SK-N-SH (cell line): ENCODE results near the gene ANKRD36C. TPM values are rescaled to one million over a fixed set of nuclear protein-coding genes. Genes with fewer than 3 reads are reported as not detected.
A peak's percentile ranks its signal among the peaks of the same experiment; 100 is the strongest.
"Not testable (repeated sequence)": the region's sequence is repeated elsewhere in the genome, so short reads cannot be mapped to it uniquely, and the experiment has no call there.

Experiments used
- CTCF ChIA-PET: fragments of 300-600, 350-600 bp; formaldehyde crosslinking; extraction: SDS; loops from one replicate; lab custom pipeline; 2021; lab: Yijun Ruan, JAX
- POLR2A ChIA-PET: fragments of 350-600 bp; sonication (Branson Sonifier 250); formaldehyde crosslinking; extraction: SDS; loops from one replicate; lab custom pipeline; 2020; ENCODE audit warnings: antibody characterized with exemption, inconsistent platforms; lab: Yijun Ruan, JAX
- DNase-seq: peaks from one replicate; pipeline ENCODE4 v3.0.0; 2012
- H2AFZ ChIP-seq: fragments of 200-600 bp; sonication (generic); 2 replicates; pipeline ENCODE4 v1.8.1; 2016; ENCODE audit warnings: antibody characterized with exemption, mild to moderate bottlenecking, low read depth
- H3F3A ChIP-seq: fragments of 200-600 bp; sonication (generic); replicated peaks from 2 replicates; pipeline ENCODE3; 2016; ENCODE audit warnings: antibody characterized with exemption, mild to moderate bottlenecking; ENCODE audit not compliant: insufficient read depth
- H3K27ac ChIP-seq, 2 experiments: fragments of 200-500 bp in 1 of 2; fragments of 200-600 bp in 1 of 2; sonication (Bioruptor generic) in 1 of 2; sonication (generic), shearing (Covaris generic) in 1 of 2; 2 replicates each; pipeline versions ENCODE4 v1.5.1 to v1.6.1; 2014 to 2016; ENCODE audit warnings: low read depth in 2 of 2, inconsistent platforms in 1 of 2, low read length in 1 of 2, mild to moderate bottlenecking in 1 of 2, mixed read lengths in 1 of 2
- H3K27me3 ChIP-seq: fragments of 200-600 bp; sonication (generic), shearing (Covaris generic); 2 replicates; pipeline ENCODE4 v1.6.1; 2016; ENCODE audit warnings: mixed run types; ENCODE audit not compliant: insufficient read depth
- H3K36me3 ChIP-seq, 2 experiments: fragments of 200-500 bp in 1 of 2; fragments of 200-600 bp in 1 of 2; sonication (Bioruptor generic) in 1 of 2; sonication (generic) in 1 of 2; replicated peaks in 1 of 2; 2 replicates each; pipeline versions ENCODE3 to v1.5.1; 2014 to 2016; ENCODE audit warnings: low read length in 1 of 2, mild to moderate bottlenecking in 1 of 2; ENCODE audit not compliant: insufficient read depth in 2 of 2, control insufficient read depth in 1 of 2
- H3K4me1 ChIP-seq, 2 experiments: fragments of 200-500 bp in 1 of 2; fragments of 200-600 bp in 1 of 2; sonication (Bioruptor generic) in 1 of 2; sonication (generic), shearing (Covaris generic) in 1 of 2; 2 replicates each; pipeline versions ENCODE4 v1.5.1 to v1.6.1; 2014 to 2016; ENCODE audit warnings: low read depth in 1 of 2, low read length in 1 of 2, mixed run types in 1 of 2; ENCODE audit not compliant: insufficient read depth in 2 of 2, control insufficient read depth in 1 of 2
- H3K4me2 ChIP-seq: fragments of 200-600 bp; sonication (generic), shearing (Covaris generic); 2 replicates; pipeline ENCODE4 v1.6.1; 2017; ENCODE audit warnings: mixed run types
- H3K4me3 ChIP-seq, 2 experiments: fragments of 200-500 bp in 1 of 2; fragments of 200-600 bp in 1 of 2; sonication (Bioruptor generic) in 1 of 2; sonication (generic), shearing (Covaris generic) in 1 of 2; 2 replicates each; pipeline versions ENCODE4 v1.5.1 to v1.8.1; 2014 to 2016; ENCODE audit warnings: low read depth in 2 of 2, inconsistent platforms in 1 of 2, low read length in 1 of 2, mild to moderate bottlenecking in 1 of 2, mixed read lengths in 1 of 2, moderate library complexity in 1 of 2
- H3K79me2 ChIP-seq: fragments of 200-600 bp; sonication (generic); 2 replicates; pipeline ENCODE4 v1.8.1; 2017; ENCODE audit warnings: mild to moderate bottlenecking; ENCODE audit not compliant: insufficient read depth
- H3K9ac ChIP-seq: fragments of 200-600 bp; sonication (generic); 2 replicates; pipeline ENCODE4 v1.6.1; 2017; ENCODE audit warnings: mixed run types
- H3K9me2 ChIP-seq: fragments of 200-600 bp; sonication (generic); 2 replicates; pipeline ENCODE4 v1.6.1; 2017; ENCODE audit warnings: mixed run types
- H3K9me3 ChIP-seq: fragments of 200-600 bp; sonication (generic); 2 replicates; pipeline ENCODE4 v1.6.1; 2017; ENCODE audit warnings: mixed run types, mild to moderate bottlenecking, moderate library complexity
- H4K20me1 ChIP-seq: fragments of 200-600 bp; sonication (generic); 2 replicates; pipeline ENCODE4 v1.6.1; 2017; ENCODE audit warnings: mild to moderate bottlenecking, mixed run types; ENCODE audit not compliant: insufficient read depth
- WGBS: methylation state at CpG from one replicate; pipeline ENCODE4 v1.1.6; 2017; ENCODE audit warnings: low lambda C conversion rate; 5-methylcytosine and 5-hydroxymethylcytosine counted together
- polyA plus RNA-seq, 3 experiments: library from polyadenylated mRNA; depleted of rRNA; stranded (reverse); fragments of >200 nt; gene quantifications; 2 replicates each; pipeline ENCODE4 v1.2.3, GENCODE V29; 2012

The ANKRD36C gene
- polyA plus RNA-seq, 1 of the 3 experiments (the other 2 are of a cell fraction) = 1.8 TPM

DNA sequence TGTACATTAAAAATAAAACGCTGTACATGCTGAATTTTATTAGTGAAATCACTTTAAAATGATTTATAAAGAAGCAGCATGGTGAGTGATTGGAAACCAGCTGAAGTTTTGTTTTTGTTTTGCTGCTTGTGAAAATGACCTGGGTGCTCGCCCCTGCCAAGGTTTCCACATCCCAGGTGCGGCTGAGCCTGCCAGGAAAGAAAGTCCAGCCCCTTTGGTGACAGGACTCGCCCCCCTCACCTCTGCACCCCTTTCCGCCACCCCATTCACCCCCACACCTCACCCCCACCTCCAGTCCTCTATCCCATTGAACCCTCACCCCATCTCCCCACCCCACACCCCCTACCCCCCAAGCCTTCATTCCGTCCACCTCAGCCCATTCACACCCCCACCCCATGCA, 740 bp downstream of the ANKRD36C start:
- Histone ChIP-seq H3K79me2 (peaks cover 14% of the 10 kb centered on the region), H3K9ac (peak overlapping the region; percentile 34; the same call in 1 of the 2 replicates), H3K4me3 (peak overlapping the region; percentile 40 to 48), H3K4me2 (peak overlapping the region; percentile 62; the same call in 1 of the 2 replicates)
- POLR2A ChIA-PET, H3K27me3 ChIP-seq, H3K27ac ChIP-seq, H3K9me2 ChIP-seq, H2AFZ ChIP-seq, DNase-seq, H3K4me1 ChIP-seq, H3K9me3 ChIP-seq, H4K20me1 ChIP-seq, H3F3A ChIP-seq, H3K36me3 ChIP-seq: not testable (repeated sequence)
- 5% methylated on average over 6 of the region's 6 CpGs for WGBS
- CTCF ChIA-PET = interaction anchor here (1.7 to 3.2 kb wide), 2 partner anchors 127 to 147 kb away, joined by 6 to 26 read pairs; partner anchors contain the start of genes ADRA2B and ASTL

GRCh38 chr2:95951662-95952061, 40.0 kb downstream of the ANKRD36C start:
- H3K4me2 ChIP-seq, DNase-seq, H2AFZ ChIP-seq, H3K4me3 ChIP-seq, H3K27me3 ChIP-seq, H3K27ac ChIP-seq, H3K9ac ChIP-seq, POLR2A ChIA-PET, H3K4me1 ChIP-seq, H4K20me1 ChIP-seq, H3K9me2 ChIP-seq, H3K9me3 ChIP-seq, CTCF ChIA-PET, H3F3A ChIP-seq, H3K79me2 ChIP-seq: not testable (repeated sequence)
- 48% methylated on average over 2 of the region's 2 CpGs for WGBS
- peaks cover 2 to 10% of the 10 kb centered on the region in 2 experiments for H3K36me3 ChIP-seq

- H3K9me3 ChIP-seq, POLR2A ChIA-PET, H3K27me3 ChIP-seq, H3K36me3 ChIP-seq, H3K4me2 ChIP-seq, H3K9ac ChIP-seq, H3K4me3 ChIP-seq, H3K27ac ChIP-seq, H3K9me2 ChIP-seq, H4K20me1 ChIP-seq, H3K79me2 ChIP-seq, H2AFZ ChIP-seq, DNase-seq, CTCF ChIA-PET, H3K4me1 ChIP-seq, H3F3A ChIP-seq: not testable (repeated sequence)
- 84% methylated on average over 1 of the region's 1 CpG for WGBS
Observed at GRCh38 chr2:95948039-95948438, 43.6 kb downstream of the ANKRD36C start.

DNA sequence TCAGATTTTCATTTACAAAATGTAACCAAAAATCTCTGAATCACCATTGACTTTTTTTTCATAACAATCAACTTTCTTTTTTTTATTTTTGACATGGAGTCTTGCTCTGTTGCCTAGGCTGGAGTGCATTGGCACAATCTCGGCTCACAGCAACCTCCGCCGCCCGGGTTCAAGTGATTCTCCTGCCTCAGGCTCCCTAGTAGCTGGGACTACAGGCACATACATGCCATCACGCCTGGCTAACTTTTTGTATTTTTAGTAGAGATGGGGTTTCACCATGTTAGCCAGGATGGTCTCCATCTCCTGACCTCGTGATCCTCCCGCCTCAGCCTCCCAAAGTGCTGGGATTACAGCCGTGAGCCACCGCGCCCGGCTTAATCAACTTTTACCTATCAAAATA, 51.7 kb downstream of the ANKRD36C start:
- H3K4me2 ChIP-seq, H3K4me3 ChIP-seq, H3K9me2 ChIP-seq, DNase-seq, CTCF ChIA-PET, H2AFZ ChIP-seq, H4K20me1 ChIP-seq, POLR2A ChIA-PET, H3K9ac ChIP-seq, H3K27me3 ChIP-seq, H3K9me3 ChIP-seq, H3K79me2 ChIP-seq, H3K4me1 ChIP-seq, H3K27ac ChIP-seq, H3F3A ChIP-seq: not testable (repeated sequence)
- WGBS = 69% methylated on average over 11 of the region's 11 CpGs
- H3K36me3 ChIP-seq = peaks cover 0 to 16% of the 10 kb centered on the region in 2 experiments

- CTCF ChIA-PET, H3K27ac ChIP-seq, H3K4me1 ChIP-seq, POLR2A ChIA-PET, H3K4me2 ChIP-seq, H2AFZ ChIP-seq, H3K4me3 ChIP-seq, DNase-seq, H3F3A ChIP-seq, H4K20me1 ChIP-seq, H3K27me3 ChIP-seq, H3K9me2 ChIP-seq, H3K9ac ChIP-seq, H3K9me3 ChIP-seq, H3K79me2 ChIP-seq: not testable (repeated sequence)
- 96% methylated on average over 3 of the region's 3 CpGs for WGBS
- peaks cover 0 to 31% of the 10 kb centered on the region in 2 experiments for H3K36me3 ChIP-seq
Observed at GRCh38 chr2:95930740-95931139, 60.9 kb downstream of the ANKRD36C start.

- POLR2A ChIA-PET, H3K4me3 ChIP-seq, H3K9ac ChIP-seq, H3K79me2 ChIP-seq, CTCF ChIA-PET, H3K27ac ChIP-seq, H3K9me3 ChIP-seq, H3K4me1 ChIP-seq, H3K27me3 ChIP-seq, H3K4me2 ChIP-seq, DNase-seq, H3F3A ChIP-seq, H2AFZ ChIP-seq, H3K9me2 ChIP-seq: not testable (repeated sequence)
- 95% methylated on average over 1 of the region's 1 CpG for WGBS
- peaks cover 8 to 20% of the 10 kb centered on the region in 2 experiments for H3K36me3 ChIP-seq
- peaks cover 22% of the 10 kb centered on the region for H4K20me1 ChIP-seq
Observed at GRCh38 chr2:95917007-95917406, 74.6 kb downstream of the ANKRD36C start.
